ENCODE results near the gene ACAT2. TPM values are rescaled to one million over a fixed set of nuclear protein-coding genes. Genes with fewer than 3 reads are reported as not detected.
"Not testable (repeated sequence)": the region's sequence is repeated elsewhere in the genome, so short reads cannot be mapped to it uniquely, and the experiment has no call there.

The ACAT2 gene
- total RNA-seq, 1 experiment from 2014 or later = 12.7 TPM

GRCh38 chr6:159762681-159763293 is 942 bp downstream of the ACAT2 start:
- no peak for DNase-seq (ENCODE audit: extremely low read depth, low read depth)

- no peak for DNase-seq (ENCODE audit: extremely low read depth, low read depth)
Observed at GRCh38 chr6:159766906-159767305, 5.1 kb downstream of the ACAT2 start.

GRCh38 chr6:159769470-159769869 is 7.6 kb downstream of the ACAT2 start:
- DNase-seq (ENCODE audit: extremely low read depth, low read depth) = no peak

GRCh38 chr6:159772196-159772595 is 10.4 kb downstream of the ACAT2 start:
- no peak for DNase-seq (ENCODE audit: extremely low read depth, low read depth)

GRCh38 chr6:159777240-159777904 is 15.5 kb downstream of the ACAT2 start:
- DNase-seq (ENCODE audit: extremely low read depth, low read depth) = no peak

- DNase-seq (ENCODE audit: extremely low read depth, low read depth) = no peak
Observed at GRCh38 chr6:159778131-159778530, 16.3 kb downstream of the ACAT2 start.

GRCh38 chr6:159778542-159779103 is 16.8 kb downstream of the ACAT2 start:
- DNase-seq (ENCODE audit: extremely low read depth, low read depth) = no peak

GRCh38 chr6:159788276-159788675 is 26.4 kb downstream of the ACAT2 start:
- DNase-seq (ENCODE audit: extremely low read depth, low read depth) = no peak

- no peak for DNase-seq (ENCODE audit: extremely low read depth, low read depth)
Observed at GRCh38 chr6:159788753-159789376, 27.0 kb downstream of the ACAT2 start.

GRCh38 chr6:159789377-159790148 is 27.7 kb downstream of the ACAT2 start, which contains the start of gene TCP1:
Gene TCP1, minus strand, starts transcription at chr6:159789602. Its CDS starts 134 bp downstream, at chr6:159789468.
- peak; percentile 99 for DNase-seq (ENCODE audit: extremely low read depth, low read depth)

GRCh38 chr6:159790149-159790955 is 28.5 kb downstream of the ACAT2 start, which contains the start of gene MRPL18:
Gene MRPL18, plus strand, starts transcription at chr6:159790467. Its CDS starts 121 bp downstream, at chr6:159790588.
- peak; percentile 91 for DNase-seq (ENCODE audit: extremely low read depth, low read depth)

- no peak for DNase-seq (ENCODE audit: extremely low read depth, low read depth)
Observed at GRCh38 chr6:159790956-159791598, 29.2 kb downstream of the ACAT2 start.

GRCh38 chr6:159794976-159795375 is 33.1 kb downstream of the ACAT2 start:
- DNase-seq (ENCODE audit: extremely low read depth, low read depth) = not testable (repeated sequence)

- no peak for DNase-seq (ENCODE audit: extremely low read depth, low read depth)
Observed at GRCh38 chr6:159797554-159797953, 35.7 kb downstream of the ACAT2 start.

- no peak for DNase-seq (ENCODE audit: extremely low read depth, low read depth)
Observed at GRCh38 chr6:159800141-159800865, 38.5 kb downstream of the ACAT2 start, which contains the start of gene PNLDC1. Gene PNLDC1, plus strand, starts transcription at chr6:159800276. Its CDS starts 32 bp downstream, at chr6:159800308.

GRCh38 chr6:159801935-159802334 is 40.1 kb downstream of the ACAT2 start:
- no peak for DNase-seq (ENCODE audit: extremely low read depth, low read depth)

- DNase-seq (ENCODE audit: extremely low read depth, low read depth) = no peak
Observed at GRCh38 chr6:159804504-159804903, 42.7 kb downstream of the ACAT2 start.

- no peak for DNase-seq (ENCODE audit: extremely low read depth, low read depth)
Observed at GRCh38 chr6:159805440-159806020, 43.7 kb downstream of the ACAT2 start.

Data from NCI-H460 (cell line).